Measurements from ENCODE around the gene OR6K3.

DNA sequence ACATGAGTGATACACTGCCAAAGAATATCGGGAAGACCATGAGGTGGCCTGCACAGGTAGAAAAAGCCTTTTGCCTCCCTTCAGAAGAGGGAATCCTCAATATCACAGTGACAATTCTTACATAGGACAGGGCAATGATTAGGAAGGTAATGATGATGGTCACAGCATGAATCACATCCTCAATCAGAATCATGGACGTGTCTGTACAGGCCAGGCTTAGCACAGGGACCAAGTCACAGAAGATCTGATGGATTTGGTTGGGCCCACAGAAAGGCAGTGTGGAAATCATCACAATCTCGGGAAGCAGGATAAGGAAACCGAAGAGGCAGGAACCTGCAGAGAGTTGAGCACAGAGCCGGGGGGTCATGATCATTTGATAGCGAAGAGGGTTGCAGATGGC lies 3.2 kb downstream of the OR6K3 start:
- TF ChIP-seq, protein P1, sequence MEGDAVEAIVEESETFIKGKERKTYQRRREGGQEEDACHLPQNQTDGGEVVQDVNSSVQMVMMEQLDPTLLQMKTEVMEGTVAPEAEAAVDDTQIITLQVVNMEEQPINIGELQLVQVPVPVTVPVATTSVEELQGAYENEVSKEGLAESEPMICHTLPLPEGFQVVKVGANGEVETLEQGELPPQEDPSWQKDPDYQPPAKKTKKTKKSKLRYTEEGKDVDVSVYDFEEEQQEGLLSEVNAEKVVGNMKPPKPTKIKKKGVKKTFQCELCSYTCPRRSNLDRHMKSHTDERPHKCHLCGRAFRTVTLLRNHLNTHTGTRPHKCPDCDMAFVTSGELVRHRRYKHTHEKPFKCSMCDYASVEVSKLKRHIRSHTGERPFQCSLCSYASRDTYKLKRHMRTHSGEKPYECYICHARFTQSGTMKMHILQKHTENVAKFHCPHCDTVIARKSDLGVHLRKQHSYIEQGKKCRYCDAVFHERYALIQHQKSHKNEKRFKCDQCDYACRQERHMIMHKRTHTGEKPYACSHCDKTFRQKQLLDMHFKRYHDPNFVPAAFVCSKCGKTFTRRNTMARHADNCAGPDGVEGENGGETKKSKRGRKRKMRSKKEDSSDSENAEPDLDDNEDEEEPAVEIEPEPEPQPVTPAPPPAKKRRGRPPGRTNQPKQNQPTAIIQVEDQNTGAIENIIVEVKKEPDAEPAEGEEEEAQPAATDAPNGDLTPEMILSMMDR (IDR thresholded peaks at IDR 0.05; ENCODE audit: low read depth, low read length) = no peak
- TF ChIP-seq EZH2phosphoT487 (IDR thresholded peaks at IDR 0.05; ENCODE audit: low read depth) = no peak
